HCT116 (cell line): ENCODE results near the gene KBTBD2. TPM values are rescaled to one million over a fixed set of nuclear protein-coding genes. Genes with fewer than 3 reads are reported as not detected.

Experiments used
- ATAC-seq: fragments of 200-7000 bp; cut with Tn5 transposase; 2 replicates; pipeline ENCODE4 v1.9.1; 2020; ENCODE audit warnings: mild to moderate bottlenecking, moderate library complexity
- BruUV-seq: library from RNA; stranded (reverse); fragments of 400-500 nt; replicated peaks from 2 replicates; lab custom pipeline; 2021; lab: Mats Ljungman, UMichigan
- CTCF ChIA-PET: fragments of 300-600 bp; sonication (Branson Sonifier 250); formaldehyde crosslinking; loops from one replicate; lab custom pipeline; 2021; ENCODE audit warnings: antibody characterized with exemption; lab: Charles Lee
- POLR2A ChIA-PET: fragments of 300-600, 350-600 bp; sonication (Branson Sonifier 250); formaldehyde crosslinking; loops from one replicate; lab custom pipeline; 2021; ENCODE audit warnings: antibody characterized with exemption; lab: Charles Lee
- RAD21 ChIA-PET, 2 experiments: fragments of 300-600 bp; sonication (Branson Sonifier 250); formaldehyde crosslinking; loops; one replicate each; lab custom pipeline; 2023; ENCODE audit warnings: low total read pairs in 2 of 2; ENCODE audit not compliant: uncharacterized antibody in 2 of 2, unreplicated experiment in 2 of 2, low non-redundant PET in 1 of 2; lab: Charles Lee
- DNase-seq: peaks from one replicate; pipeline ENCODE4 v3.0.0-alpha.2; 2010; ENCODE audit warnings: low read depth, low spot score
- H2AFZ ChIP-seq: fragments of 200-600 bp; shearing (Covaris generic), sonication (generic); 2 replicates; pipeline ENCODE4 v1.6.1; 2017; ENCODE audit warnings: low read depth, mixed run types, mixed read lengths, antibody characterized with exemption, low read length; ENCODE audit not compliant: poor library complexity, severe bottlenecking
- H3K27ac ChIP-seq: 2 replicates; pipeline ENCODE4 v1.5.1; 2012; ENCODE audit warnings: low read depth, low read length
- H3K27me3 ChIP-seq: fragments of 200-600 bp; sonication (generic); 2 replicates; pipeline ENCODE4 v1.6.1; 2016; ENCODE audit warnings: mixed run types, low read length, mixed read lengths; ENCODE audit not compliant: insufficient read depth
- H3K36me3 ChIP-seq, 2 experiments: fragments of 200-500 bp in 1 of 2; fragments of 200-600 bp in 1 of 2; sonication (Bioruptor generic) in 1 of 2; sonication (generic) in 1 of 2; 2 replicates each; pipeline versions ENCODE4 v1.5.1 to v1.6.1; 2014 to 2016; ENCODE audit warnings: low read length in 2 of 2, inconsistent platforms in 1 of 2, mixed read lengths in 1 of 2, mixed run types in 1 of 2; ENCODE audit not compliant: insufficient read depth in 2 of 2, control insufficient read depth in 1 of 2
- H3K4me1 ChIP-seq, 2 experiments: fragments of 200-600 bp in 1 of 2; sonication (generic) in 1 of 2; 2 replicates each; pipeline versions ENCODE4 v1.5.1 to v1.6.1; 2012 to 2017; ENCODE audit warnings: low read length in 2 of 2, inconsistent platforms in 1 of 2, mild to moderate bottlenecking in 1 of 2, mixed read lengths in 1 of 2, mixed run types in 1 of 2, moderate library complexity in 1 of 2; ENCODE audit not compliant: insufficient read depth in 2 of 2, control insufficient read depth in 1 of 2
- H3K4me2 ChIP-seq: fragments of 200-600 bp; sonication (generic); 2 replicates; pipeline ENCODE4 v1.6.1; 2017; ENCODE audit warnings: mixed run types, low read length, mixed read lengths
- H3K4me3 ChIP-seq, 2 experiments: fragments of 200-600 bp in 1 of 2; sonication (generic) in 1 of 2; replicated peaks in 1 of 2; 2 replicates each; pipeline ENCODE4 v1.5.1; 2011 to 2016; ENCODE audit warnings: low read length in 2 of 2, control low read depth in 1 of 2, low read depth in 1 of 2, mild to moderate bottlenecking in 1 of 2, mixed read lengths in 1 of 2, mixed run types in 1 of 2
- H3K79me2 ChIP-seq: fragments of 200-600 bp; sonication (generic); 2 replicates; pipeline ENCODE4 v1.6.1; 2017; ENCODE audit warnings: mild to moderate bottlenecking, mixed run types, low read length, moderate library complexity, mixed read lengths; ENCODE audit not compliant: insufficient read depth
- H3K9ac ChIP-seq: fragments of 200-600 bp; sonication (generic); 2 replicates; pipeline ENCODE4 v1.6.1; 2016; ENCODE audit warnings: low read length, mixed read lengths
- H3K9me2 ChIP-seq: fragments of 200-600 bp; sonication (generic), shearing (Covaris generic); 2 replicates; pipeline ENCODE4 v1.6.1; 2017; ENCODE audit warnings: mixed run types, mild to moderate bottlenecking, moderate library complexity; ENCODE audit not compliant: insufficient read depth
- H3K9me3 ChIP-seq, 2 experiments: fragments of 200-500 bp in 1 of 2; fragments of 200-600 bp in 1 of 2; sonication (Bioruptor generic) in 1 of 2; sonication (generic) in 1 of 2; 2 replicates each; pipeline ENCODE4 v1.6.1; 2014 to 2017; ENCODE audit warnings: low read length in 2 of 2, mixed read lengths in 2 of 2, inconsistent platforms in 1 of 2, low read depth in 1 of 2, mild to moderate bottlenecking in 1 of 2, mixed run types in 1 of 2, moderate library complexity in 1 of 2; ENCODE audit not compliant: control insufficient read depth in 1 of 2, insufficient read depth in 1 of 2
- H4K20me1 ChIP-seq: fragments of 200-600 bp; sonication (generic), shearing (Covaris generic); 2 replicates; pipeline ENCODE4 v1.6.1; 2017; ENCODE audit warnings: mixed run types, mild to moderate bottlenecking, moderate library complexity; ENCODE audit not compliant: insufficient read depth
- ATF3 ChIP-seq: IDR thresholded peaks from 2 replicates; pipeline ENCODE4 v1.6.1; 2012
- CBX3 ChIP-seq: IDR thresholded peaks from 2 replicates; pipeline ENCODE4 v1.6.1; 2012; ENCODE audit warnings: low read depth
- EZH2phosphoT487 ChIP-seq: fragments of 200-600 bp; IDR thresholded peaks from 2 replicates; pipeline ENCODE4 v1.6.1; 2018; ENCODE audit warnings: antibody characterized with exemption, borderline replicate concordance
- FOSL1 ChIP-seq: IDR thresholded peaks from 2 replicates; pipeline ENCODE4 v1.6.1; 2012; ENCODE audit warnings: low read depth
- JUND ChIP-seq: IDR thresholded peaks from 2 replicates; pipeline ENCODE4 v1.6.1; 2012
- POLR2AphosphoS5 ChIP-seq: IDR thresholded peaks from 2 replicates; pipeline ENCODE4 v1.6.1; 2011; ENCODE audit warnings: mild to moderate bottlenecking, low read depth, low read length, moderate library complexity
- RAD21 ChIP-seq: IDR thresholded peaks from 2 replicates; pipeline ENCODE4 v1.6.1; 2012; ENCODE audit warnings: low read depth, mild to moderate bottlenecking
- SIN3A ChIP-seq: IDR thresholded peaks from 2 replicates; pipeline ENCODE4 v1.6.1; 2012; ENCODE audit warnings: low read depth
- SP1 ChIP-seq: IDR thresholded peaks from 2 replicates; pipeline ENCODE4 v1.6.1; 2012; ENCODE audit warnings: low read depth
- SRF ChIP-seq: IDR thresholded peaks from 2 replicates; pipeline ENCODE4 v1.6.1; 2012; ENCODE audit warnings: low read depth
- TCF7L2 ChIP-seq: IDR thresholded peaks from 2 replicates; pipeline ENCODE4 v1.7.0; 2011; ENCODE audit warnings: borderline replicate concordance, inconsistent platforms; ENCODE audit not compliant: insufficient read depth, insufficient read length; ENCODE audit errors: extremely low read depth
- YY1 ChIP-seq: IDR thresholded peaks from 2 replicates; pipeline ENCODE4 v1.6.1; 2011; ENCODE audit warnings: low read length, low read depth, moderate library complexity, mild to moderate bottlenecking; ENCODE audit not compliant: insufficient replicate concordance; ENCODE audit errors: extremely low read depth
- ZBTB33 ChIP-seq: IDR thresholded peaks from 2 replicates; pipeline ENCODE4 v1.6.1; 2011; ENCODE audit warnings: mild to moderate bottlenecking, low read length, moderate library complexity; ENCODE audit not compliant: insufficient replicate concordance; ENCODE audit errors: extremely low read depth
- ZFX ChIP-seq: fragments of 450-650 bp; IDR thresholded peaks from 2 replicates; pipeline ENCODE4 v1.6.1; 2017
- intact Hi-C: fragments of 100-400 bp; cut with micrococcal nuclease; formaldehyde crosslinking; loops from 2 replicates; pipeline ENCODE4 v1.10.0; 2022
- total RNA-seq: library from RNA; stranded (reverse); gene quantifications from one replicate; pipeline ENCODE4 v1.2.1, GENCODE V29; 2021; ENCODE audit not compliant: unreplicated experiment

KBTBD2 gene
- total RNA-seq, 1 experiment from 2014 or later, result 29.0 TPM

DNA sequence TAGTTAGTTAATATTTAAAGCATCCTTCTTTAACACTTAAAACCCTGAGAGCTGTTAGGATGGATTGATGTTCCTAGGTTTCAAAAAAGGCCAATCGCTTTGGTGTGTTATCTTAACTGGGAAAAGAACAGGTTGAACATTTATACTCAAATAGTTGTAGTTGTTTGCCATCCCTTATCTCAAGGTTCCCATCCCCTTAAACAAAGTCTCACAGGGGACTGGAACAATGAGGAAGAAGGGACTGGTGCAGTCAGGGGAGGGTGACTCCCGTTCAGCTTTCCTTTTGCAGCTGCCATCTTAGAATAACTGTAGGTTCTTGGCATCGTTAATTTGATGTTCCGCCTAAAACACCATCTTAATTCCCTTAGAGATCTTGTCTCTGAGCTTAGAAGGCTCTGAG lies 2.6 kb upstream of the KBTBD2 start:
- DNase-seq, result no peak
- intact Hi-C loops, result loop anchor here (5.0 kb wide), 1 partner anchor 213 kb away; the partner anchor contains the start of gene RP9

DNA sequence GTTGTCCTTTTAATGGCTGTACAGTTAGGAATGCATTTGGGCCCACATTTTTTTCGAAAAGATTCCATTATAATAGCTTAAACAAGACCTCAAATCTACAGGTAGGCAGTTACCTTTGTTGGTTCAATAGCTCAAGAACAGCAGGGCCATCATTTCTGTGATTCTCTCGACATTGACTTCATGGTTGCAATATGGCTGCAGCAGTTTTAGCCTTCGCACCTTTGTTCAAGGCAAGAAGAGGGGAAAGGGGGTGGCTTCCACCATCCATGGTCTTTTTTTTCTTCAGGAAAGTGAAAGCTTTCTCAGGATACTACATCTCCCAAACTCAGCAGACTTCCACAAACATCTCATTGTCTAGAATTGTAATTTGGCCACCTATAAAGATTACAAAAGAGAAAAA lies 2.2 kb upstream of the KBTBD2 start:
- BruUV-seq, result no TSS peak
- H2AFZ ChIP-seq, result no peak overlapping the region
- ChIA-PET RAD21 (no interaction called here), POLR2A (no interaction called here), CTCF (no interaction called here)
- intact Hi-C loops, result loop anchor here (2.0 to 5.0 kb wide), 2 partner anchors 49 to 214 kb away; partner anchors contain the start of gene RP9
- H3K27ac ChIP-seq, result no peak overlapping the region; the same call in 1 of the 2 replicates
- no peaks in the 10 kb centered on the region for H3K9me2 ChIP-seq
- H3K79me2 ChIP-seq, result peaks cover 23% of the 10 kb centered on the region
- H3K27me3 ChIP-seq, result no peaks in the 10 kb centered on the region
- no peaks in the 10 kb centered on the region for H3K9me3 ChIP-seq
- H3K36me3 ChIP-seq, result no peaks in the 10 kb centered on the region
- H4K20me1 ChIP-seq, result no peaks in the 10 kb centered on the region
- no peak overlapping the region for H3K9ac ChIP-seq
- 0 out of 2 replicates have a peak overlapping the region, but pooled peaks have one; percentile 80 for H3K4me2 ChIP-seq
- ATAC-seq (no peak), DNase-seq (no peak)
- TF ChIP-seq CBX3, result no peak
- TF ChIP-seq POLR2AphosphoS5, result no peak
- no peak for TF ChIP-seq SIN3A
- TF ChIP-seq FOSL1, result no peak
- TF ChIP-seq SP1, result no peak
- no peak for TF ChIP-seq EZH2phosphoT487
- no peak for TF ChIP-seq ATF3
- no peak for TF ChIP-seq SRF
- no peak for TF ChIP-seq JUND
- no peak for TF ChIP-seq ZFX
- TF ChIP-seq YY1, result no peak
- no peak for TF ChIP-seq ZBTB33
- no peak for TF ChIP-seq TCF7L2
- no peak for TF ChIP-seq RAD21
- TF ChIP-seq, all 23 proteins: peak for 0
- Histone ChIP-seq H3K4me3 (no peak overlapping the region), H3K4me1 (peaks cover 13 to 28% of the 10 kb centered on the region in 2 experiments; a peak in 3 of 4 replicates)

More for the DNA sequence above, 2.6 kb upstream of the KBTBD2 start:
- Histone ChIP-seq H3K79me2 (peaks cover 18% of the 10 kb centered on the region), H3K36me3 (no peaks in the 10 kb centered on the region), H3K27me3 (no peaks in the 10 kb centered on the region), H3K9me2 (no peaks in the 10 kb centered on the region), H3K27ac (no peak overlapping the region), H2AFZ (no peak overlapping the region), H3K4me1 (peaks cover 13 to 28% of the 10 kb centered on the region in 2 experiments; a peak in 3 of 4 replicates), H3K4me2 (no peak overlapping the region), H3K4me3 (no peak overlapping the region), H4K20me1 (no peaks in the 10 kb centered on the region), H3K9ac (no peak overlapping the region), H3K9me3 (no peaks in the 10 kb centered on the region)
- CTCF ChIA-PET, result no interaction called here
- BruUV-seq, result no TSS peak
- RAD21 ChIA-PET, result no interaction called here
- TF ChIP-seq RAD21, result no peak
- TF ChIP-seq TCF7L2, result no peak
- no peak for ATAC-seq
- POLR2A ChIA-PET, result no interaction called here
